IPS-11a (cell line): ENCODE measurements around the gene SCN2A.

Experiments used
- H3K4me3 ChIP-seq: one replicate; pipeline ENCODE4 v1.5.1; 2013; ENCODE audit warnings: low read depth, low read length, control low read depth

SCN2A gene

DNA sequence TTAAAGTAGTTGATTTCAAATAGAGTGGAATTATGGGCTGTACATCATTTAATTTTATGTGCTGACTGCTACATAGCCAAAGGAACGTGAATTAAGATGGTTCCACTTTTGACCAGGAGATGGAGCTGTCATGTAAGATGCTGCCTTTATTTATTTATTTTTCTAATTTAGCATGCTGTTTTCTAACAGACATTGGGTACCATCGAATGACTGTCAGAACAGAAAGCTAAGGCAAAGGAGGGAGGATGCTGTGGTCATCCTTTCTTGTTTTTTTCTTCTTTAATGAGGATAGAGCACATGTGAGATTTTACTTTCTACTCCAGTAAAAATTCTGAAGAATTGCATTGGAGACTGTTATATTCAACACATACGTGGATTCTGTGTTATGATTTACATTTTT, at the start of gene SCN2A:
Gene SCN2A (plus strand): TSS at position 185 of the 400 bp plus-strand sequence. CDS start 56,410 bp downstream, outside the sequence.
- H3K4me3 ChIP-seq = no peak within 1 kb of the TSS

DNA sequence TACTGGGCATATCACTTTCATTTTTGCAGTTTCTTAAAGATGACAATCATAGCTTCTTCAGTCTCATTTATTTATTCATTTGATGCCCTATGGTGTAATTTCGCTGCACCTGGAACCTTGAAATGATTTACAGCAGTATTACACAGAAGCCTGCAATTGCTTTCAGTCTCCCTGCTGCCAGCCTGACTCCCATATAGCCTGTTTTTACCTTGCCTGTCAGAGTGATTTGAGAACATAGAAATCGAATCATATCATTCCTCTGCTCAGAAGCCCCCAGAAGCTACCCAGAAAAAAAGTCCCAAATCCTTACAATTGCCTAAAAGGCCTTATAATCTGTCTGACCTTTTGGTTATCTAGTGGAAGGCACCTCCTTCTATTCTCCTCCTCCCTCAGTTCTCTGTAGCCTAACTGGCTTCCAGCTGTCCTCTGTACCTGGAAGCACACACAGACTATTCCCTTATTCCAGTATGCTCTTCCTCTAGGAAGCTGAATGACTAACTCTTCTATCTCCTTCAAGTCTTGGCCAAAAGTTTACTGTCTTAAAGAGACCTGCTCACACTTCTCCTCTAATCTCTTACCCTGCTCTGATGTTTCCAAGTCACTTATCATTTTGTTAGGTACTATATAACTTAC, 48.0 kb upstream of the SCN2A start:
- H3K4me3 ChIP-seq = no peak overlapping the region

DNA sequence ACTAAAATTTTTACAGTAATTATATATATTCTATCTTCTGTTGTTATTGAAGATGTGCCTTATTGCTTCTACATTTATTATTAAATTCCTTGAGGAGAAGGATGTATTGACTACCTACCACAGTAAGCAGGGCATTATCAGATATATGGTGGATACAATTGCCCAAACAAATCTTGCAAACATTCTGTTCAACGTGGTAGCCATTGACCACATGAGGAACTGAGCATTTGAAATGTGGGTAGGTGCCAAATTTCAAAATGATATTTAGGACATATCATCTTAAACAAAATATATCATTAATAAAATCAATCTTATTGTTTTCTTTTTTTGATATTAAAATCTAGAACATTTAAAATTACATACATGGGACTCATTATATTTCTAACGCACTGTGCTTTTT, 46.5 kb upstream of the SCN2A start:
- no peak overlapping the region for H3K4me3 ChIP-seq

DNA sequence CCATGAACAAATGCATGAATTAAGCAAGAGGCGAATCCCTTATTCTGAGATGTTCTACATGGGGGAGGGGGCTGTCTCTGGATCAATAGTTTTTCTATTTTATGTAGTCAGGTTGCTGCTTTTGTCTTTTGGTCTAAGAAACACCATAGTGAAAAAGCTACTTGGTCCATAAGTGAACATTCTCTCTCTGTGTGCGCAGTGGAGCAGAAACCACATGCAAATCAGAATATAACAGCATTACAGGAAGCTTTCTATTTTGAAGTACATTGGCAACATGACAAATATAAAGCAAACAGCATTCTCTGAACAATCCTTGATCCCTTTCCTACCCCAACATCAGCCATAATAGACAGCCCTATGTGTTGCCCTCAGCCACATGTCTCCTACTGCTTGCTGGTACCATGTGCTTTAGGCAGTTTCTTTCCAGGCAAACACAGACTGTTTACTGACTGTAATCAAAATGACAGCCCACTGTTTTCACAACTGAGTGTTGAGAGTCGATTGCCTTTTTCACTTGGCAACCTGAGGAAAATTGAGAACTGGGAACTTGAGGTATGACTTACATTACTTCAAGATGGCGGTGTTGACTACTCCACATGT, 45.9 kb upstream of the SCN2A start:
- no peak overlapping the region for H3K4me3 ChIP-seq

DNA sequence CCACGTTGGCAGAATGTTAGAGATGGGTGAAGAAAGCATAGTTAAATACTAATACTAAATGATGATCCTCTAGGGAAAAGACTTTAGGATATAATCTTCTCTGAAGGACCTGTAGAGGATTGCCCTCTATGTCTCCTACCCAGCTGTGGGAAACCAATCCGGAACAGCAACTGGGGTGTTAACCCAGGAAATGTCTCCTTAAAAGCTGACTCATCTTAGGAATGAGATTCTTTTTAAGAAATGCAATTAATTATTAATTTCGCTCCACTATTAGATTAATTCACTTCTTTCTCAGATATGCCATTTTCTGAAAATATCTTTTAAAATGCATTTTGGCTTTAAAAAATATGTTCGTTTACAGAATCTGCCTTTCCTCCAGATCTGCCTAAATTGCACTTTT, 42.8 kb upstream of the SCN2A start:
- no peak overlapping the region for H3K4me3 ChIP-seq

DNA sequence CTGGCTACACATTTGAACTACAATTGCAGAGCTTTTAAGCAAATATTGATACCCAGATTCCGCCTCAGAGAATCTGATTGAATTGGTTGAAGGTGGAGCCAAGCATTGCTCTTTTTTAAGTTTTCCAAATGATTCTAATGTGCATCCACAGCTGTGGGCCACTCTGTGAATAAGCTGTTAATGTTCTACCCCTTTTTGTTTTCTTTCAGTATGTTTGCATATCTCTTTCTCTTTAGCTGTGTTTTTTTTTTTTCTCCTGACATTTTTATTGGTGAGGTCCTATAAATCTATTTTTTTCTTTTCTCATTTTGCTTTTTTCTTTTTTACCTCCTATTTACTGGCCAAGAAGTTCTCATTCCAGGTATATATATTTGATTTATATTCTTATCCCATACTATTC, 41.9 kb upstream of the SCN2A start:
- no peak overlapping the region for H3K4me3 ChIP-seq

DNA sequence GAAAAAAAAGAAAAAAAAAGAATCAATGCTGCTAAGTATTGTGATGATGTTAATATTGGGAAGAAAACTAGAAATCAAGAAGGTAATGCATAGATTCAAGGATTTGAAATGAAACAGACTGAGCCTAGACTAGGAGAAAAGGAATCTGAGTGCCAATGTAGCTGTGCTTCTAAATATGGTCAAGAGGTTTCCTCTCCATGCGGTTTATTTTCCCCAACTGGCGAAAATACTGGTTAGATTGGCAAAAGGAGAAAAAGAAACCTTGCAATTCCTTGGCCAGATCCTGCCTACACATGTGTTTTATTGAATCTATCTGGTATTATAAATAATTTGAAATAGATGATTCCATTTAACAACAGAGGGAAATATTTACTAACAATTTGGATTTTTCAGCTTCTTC, 41.0 kb upstream of the SCN2A start:
- H3K4me3 ChIP-seq = no peak overlapping the region

DNA sequence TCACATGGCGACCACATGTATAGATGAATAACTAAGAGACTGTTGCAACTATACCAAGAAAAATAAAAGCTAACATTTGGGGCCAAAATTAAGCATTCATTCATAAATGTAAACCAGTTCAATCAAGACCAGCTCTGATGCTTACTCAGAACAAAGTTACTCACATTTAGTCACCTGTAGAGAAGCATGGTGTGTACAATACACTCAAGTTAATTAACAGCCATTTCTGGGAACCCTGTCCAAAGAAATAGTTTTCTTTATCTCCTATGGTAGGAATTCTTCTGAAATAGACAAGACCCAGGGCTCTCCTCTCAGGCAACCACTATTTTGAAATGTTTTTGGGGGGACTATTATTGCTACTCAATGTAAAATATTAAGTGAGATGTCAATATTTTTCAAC, 37.0 kb upstream of the SCN2A start:
- no peak overlapping the region for H3K4me3 ChIP-seq

DNA sequence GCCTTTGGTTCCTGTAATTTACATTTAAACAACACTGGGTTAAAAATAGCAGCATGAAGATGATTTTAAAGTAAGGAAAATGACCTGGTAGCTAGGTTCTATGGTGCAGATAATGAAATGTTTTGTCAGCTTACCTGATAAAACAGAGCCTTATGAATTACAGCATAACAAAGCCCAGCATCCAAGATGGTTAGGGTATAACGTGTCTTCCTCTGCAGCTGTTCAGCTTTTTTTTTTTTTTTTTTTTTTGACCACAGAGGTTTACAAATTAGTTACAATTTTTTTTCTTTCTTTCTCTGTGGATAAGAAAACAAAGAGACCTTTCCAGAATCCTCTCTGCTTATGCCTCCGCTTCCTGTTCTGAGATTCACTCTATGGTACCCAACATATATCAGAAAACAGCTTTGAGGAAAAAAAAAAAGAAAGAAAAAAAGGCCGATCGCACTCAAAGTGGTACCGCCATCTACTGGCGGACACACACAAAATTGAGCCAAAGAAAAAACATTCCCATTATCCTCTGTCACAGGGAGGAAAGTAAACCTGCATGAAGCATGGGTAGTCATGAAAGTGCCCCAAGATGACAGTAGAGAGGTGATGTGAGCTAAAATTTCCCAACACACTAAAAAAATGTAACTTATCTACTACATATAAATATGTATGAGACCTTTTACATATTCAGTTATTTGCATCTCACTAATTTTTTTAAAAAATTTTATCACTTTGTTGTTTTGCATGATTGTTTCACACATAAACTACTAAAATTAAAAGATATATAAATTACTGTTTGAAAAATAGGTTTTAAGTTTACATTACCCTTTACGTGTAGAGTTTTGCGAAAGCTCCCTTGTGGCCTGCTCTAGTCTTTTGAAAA, 35.3 kb upstream of the SCN2A start, which contains the start of gene SCN3A:
Gene SCN3A (minus strand): TSS at position 362 of the 871 bp plus-strand sequence. CDS start 27,656 bp downstream, outside the sequence.
- no peak within 1 kb of the TSS for H3K4me3 ChIP-seq

DNA sequence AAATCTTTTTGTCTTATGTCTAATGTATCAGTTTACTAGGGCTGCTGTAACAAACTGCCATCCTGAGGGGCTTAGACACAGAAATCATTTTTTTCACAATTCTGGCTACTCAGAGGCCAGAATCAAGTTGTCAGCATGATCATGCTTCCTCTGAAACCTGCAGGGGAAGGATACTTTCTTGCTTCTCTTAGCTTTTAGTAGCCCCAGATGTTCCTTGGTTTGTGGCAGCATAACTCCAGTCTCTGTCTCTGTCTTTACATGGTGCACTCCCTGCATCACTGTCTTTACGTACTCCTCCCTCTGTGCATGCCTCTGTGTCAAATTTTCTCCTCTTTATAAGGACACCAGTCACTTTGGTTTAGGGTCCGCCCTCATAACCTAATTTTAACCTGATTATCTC, 33.3 kb upstream of the SCN2A start:
- H3K4me3 ChIP-seq = no peak overlapping the region

DNA sequence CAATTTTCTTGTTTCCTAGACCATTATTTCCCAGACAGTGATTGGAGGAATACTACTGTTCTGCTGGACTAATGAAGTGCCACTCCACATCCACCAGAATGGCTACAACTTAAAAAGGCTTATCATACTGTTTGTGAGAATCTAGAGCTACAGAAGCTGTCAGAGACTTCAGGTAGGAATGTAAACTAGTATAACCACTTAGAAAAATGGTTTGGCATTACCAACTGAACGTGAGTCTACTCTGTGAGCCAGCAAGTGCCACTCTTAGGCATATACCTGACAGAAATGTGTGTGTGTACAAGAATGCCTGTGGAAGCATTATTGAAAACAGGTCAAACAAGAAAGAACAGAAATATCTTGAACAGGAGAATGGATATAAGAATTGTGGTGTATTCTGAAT, 31.1 kb upstream of the SCN2A start:
- no peak overlapping the region for H3K4me3 ChIP-seq

DNA sequence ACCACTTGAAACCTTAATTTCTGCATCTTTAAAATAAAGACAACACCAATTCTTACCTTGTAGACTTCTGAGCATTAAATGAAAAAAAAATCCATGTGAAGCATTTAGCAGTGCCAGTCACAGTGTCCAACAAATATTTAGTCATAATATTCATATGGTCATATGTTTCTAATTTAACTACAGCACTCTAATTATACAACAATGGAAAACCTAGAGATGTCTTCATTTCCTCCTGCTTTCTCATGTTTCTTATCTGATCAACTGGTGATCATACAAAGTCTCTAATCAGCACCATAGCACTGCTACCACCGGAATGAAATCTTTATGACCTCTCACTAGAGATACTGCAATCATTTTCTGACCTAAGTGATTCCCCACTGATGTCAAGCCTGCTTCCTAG, 25.1 kb upstream of the SCN2A start:
- H3K4me3 ChIP-seq = no peak overlapping the region

DNA sequence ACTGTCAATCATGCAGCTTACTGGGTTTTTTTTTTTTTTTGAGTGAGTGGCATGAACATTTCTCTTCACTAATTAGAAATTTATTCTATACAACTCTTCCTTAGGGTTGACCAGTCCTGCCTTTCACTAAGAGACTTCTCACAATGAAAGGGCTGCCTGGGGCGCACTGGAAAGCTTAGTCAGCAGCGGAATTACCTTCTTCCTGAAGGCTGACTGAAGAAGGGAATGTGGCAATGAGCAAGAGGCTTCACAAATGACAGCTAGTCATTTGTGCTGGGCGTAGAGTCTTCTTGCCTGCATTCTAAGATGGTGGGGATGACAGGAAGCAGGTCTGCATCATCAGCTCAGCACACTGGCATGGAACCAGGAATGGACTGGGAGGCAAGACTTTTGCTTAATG, 19.7 kb upstream of the SCN2A start:
- H3K4me3 ChIP-seq = no peak overlapping the region

DNA sequence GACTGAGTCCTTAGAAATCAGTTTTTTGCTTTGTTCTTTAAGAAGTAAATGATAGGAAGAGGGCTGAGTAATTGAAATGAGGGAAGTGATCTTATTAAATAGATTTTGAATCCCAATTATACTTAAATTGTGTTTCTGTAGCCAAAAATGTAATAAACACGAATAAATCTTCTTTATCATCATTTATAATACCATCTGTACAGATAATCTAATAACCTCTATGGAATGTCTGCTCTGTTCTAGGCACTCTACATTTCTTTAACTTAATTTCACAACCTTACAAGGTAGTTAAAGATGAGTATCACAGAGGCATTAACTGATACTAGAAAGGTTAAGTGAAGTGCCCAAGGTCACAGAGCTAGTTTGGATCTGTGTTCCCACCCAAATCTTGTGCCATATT, 14.3 kb upstream of the SCN2A start:
- no peak overlapping the region for H3K4me3 ChIP-seq

DNA sequence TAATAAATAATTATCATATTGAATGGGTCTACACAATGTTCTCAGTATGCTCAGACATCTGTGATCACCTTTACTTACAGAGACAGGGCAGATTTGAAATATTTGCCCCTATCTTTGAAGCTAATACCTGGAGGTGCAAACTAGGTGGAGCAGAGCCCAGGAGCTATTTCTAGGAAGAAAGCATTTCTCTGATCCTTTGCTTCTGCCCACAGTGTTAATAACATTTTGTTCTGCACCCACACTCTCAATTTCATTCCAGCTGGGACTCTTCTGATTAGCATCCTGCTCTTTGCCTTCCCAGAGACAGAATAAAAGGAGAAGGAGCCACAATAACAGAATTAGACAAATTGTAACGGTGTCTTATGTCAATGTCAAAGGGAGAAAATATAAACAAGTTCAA, 11.6 kb upstream of the SCN2A start:
- no peak overlapping the region for H3K4me3 ChIP-seq

DNA sequence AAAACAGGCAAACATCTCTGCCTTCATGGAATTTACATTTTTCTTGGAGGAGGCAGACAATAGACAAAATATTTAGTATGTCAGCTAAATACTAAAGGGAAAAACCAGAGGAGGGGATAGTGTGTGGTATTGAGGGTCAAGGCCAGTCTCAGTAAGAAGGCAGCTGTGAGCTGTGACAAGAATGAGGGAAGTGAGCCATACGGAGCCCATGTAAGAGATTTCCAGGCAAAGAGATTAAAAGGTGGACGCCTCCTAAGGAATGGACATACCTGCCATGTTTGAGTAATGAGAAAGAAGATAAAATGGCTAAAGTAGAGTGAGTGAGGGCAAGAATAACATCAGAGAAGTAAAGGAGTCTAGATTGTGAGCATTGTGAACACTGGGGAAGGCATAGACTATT, 2.2 kb upstream of the SCN2A start:
- H3K4me3 ChIP-seq = no peak overlapping the region

DNA sequence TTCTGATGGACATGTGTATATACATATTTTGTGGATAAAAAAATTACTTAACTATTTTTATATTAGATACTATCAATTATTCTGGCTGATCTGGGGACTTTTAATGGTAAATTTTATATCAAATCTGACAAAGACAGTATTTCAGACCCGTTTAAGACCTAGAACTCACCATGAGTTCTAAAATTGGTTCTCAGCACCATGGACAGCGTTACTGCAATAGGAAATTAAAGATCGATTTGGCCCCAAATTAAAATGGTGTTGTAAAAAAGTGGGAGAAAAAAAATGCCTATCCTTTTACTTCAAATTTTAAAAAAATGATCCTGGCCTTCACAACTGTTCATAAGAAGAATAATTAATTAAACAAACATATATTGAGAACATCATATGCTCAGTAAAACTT, 919 bp upstream of the SCN2A start:
- no peak overlapping the region for H3K4me3 ChIP-seq

DNA sequence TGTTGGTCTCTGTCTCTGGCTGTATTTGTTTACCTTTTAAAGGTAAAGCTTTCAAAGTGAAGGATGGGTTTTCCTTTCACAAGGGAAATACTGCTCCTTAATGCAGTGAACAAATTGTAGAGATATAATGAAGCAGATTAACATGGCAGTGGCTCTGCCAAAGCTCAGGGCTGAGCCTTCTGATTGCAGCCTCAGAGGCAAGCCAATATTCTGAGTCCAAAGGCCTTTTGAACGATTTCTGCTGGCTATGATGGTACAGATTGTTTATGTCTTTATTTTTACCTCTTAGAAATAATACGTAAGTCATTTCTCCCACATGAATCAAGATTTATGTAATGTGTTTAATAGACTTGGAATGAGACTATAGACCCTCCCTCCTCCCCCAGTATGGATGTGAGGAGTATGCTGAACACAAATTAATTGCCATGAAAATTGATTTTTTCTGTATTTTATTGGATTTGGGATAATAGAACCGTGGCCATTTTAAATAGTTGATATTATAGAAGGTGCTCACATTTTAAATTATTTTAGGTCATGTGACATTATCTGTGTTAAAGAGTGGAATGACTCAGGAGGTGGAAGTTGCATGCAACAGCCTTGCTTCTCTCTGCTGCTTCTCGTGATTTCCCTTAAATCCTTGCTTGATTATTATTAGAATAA, 772 bp downstream of the SCN2A start:
- H3K4me3 ChIP-seq = no peak overlapping the region

DNA sequence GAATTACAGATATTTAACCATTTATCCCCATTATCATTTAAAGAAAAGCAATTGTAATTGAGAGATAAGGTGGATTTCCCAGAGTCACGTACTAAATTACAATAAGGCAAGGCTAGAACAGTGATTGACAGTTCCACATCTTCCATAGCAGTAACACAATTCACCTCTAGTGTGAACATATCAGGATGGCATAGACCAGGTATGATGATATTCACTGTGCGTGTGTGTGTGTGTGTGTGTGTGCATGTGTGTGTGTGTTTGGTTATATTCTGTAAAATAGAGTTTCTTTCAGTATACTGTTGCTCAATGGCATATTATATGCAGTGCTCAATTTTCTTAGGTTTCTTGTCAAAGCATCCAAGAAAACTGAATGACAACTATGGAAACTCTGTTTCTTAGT, 1.7 kb downstream of the SCN2A start:
- no peak overlapping the region for H3K4me3 ChIP-seq

DNA sequence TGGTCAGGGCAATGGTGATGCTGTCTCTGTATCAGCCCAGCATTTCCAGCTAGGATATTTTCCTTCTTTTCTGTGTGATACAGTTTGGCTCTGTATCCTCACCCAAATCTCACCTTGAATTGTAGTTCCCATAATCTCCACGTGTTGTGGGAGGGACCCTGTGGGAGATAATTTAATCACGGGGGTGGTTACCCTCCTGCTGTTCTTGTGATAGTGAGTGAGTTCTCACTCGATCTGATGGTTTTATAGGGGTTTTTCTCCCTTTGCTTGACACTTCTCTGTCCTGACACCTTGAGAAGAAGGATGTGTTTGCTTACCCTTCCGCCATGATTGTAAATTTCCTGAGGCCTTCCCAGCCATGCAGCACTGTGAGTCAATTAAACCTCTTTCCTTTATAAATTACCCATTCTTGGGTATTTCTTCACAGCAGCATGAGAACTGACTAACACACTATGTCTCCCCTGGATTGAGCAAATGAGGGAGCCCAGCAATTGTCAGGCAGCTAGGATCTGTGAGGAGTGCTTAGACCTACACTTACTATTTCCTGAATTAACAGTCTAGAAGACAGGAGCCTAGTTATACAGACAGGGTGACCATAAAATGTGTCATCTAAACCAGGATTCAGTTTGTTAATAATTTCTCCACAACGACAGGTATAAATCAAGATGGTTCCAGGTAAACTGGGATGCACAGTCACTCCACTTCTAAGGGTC, 6.0 kb downstream of the SCN2A start:
- no peak overlapping the region for H3K4me3 ChIP-seq

DNA sequence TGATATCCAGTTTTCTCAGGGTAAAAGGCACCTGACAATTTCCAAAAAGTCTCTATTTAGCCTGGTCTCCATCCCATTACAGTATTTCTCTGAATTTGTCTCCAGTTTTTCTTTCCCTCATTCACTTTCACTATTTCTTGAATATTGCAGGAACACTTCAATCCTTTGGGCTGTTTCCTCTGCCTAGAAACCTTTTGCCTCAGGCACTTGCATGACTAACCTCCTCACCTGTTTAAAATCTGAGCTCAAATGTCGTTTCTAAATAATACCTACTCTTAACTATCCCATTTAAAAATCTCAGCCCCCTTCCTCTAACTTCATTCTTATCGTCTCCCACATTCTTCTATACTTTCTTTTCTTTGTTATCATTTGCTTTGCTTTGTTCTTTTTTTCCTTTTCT, 9.0 kb downstream of the SCN2A start:
- H3K4me3 ChIP-seq = no peak overlapping the region
